MM.1S (cell line): ENCODE data around the gene PCMT1.

Experiments
- DNase-seq: peaks from one replicate; pipeline ENCODE4 v3.0.0-alpha.2; 2015
- H2AFZ ChIP-seq: fragments of 300-600 bp; sonication (generic); 2 replicates; pipeline ENCODE4 v1.6.0; 2016; ENCODE audit warnings: antibody characterized with exemption, low read length
- H3F3A ChIP-seq: fragments of 300-600 bp; sonication (generic); 2 replicates; pipeline ENCODE4 v1.6.1; 2016; ENCODE audit warnings: mild to moderate bottlenecking, antibody characterized with exemption, low read length, moderate library complexity, mixed read lengths; ENCODE audit not compliant: insufficient read depth
- H3K27ac ChIP-seq: fragments of 300-600 bp; sonication (generic); 2 replicates; pipeline ENCODE4 v1.5.1; 2016; ENCODE audit warnings: mild to moderate bottlenecking, low read length
- H3K27me3 ChIP-seq: fragments of 300-600 bp; sonication (generic); replicated peaks from 2 replicates; pipeline ENCODE4 v1.6.0; 2016; ENCODE audit warnings: low read length; ENCODE audit not compliant: insufficient read depth
- H3K36me3 ChIP-seq: fragments of 300-600 bp; sonication (generic); replicated peaks from 2 replicates; pipeline ENCODE4 v1.6.1; 2016; ENCODE audit warnings: mild to moderate bottlenecking, low read length, mixed read lengths; ENCODE audit not compliant: insufficient read depth
- H3K4me1 ChIP-seq: fragments of 300-600 bp; sonication (generic); 2 replicates; pipeline ENCODE4 v1.6.1; 2016; ENCODE audit warnings: low read length, mixed read lengths
- H3K4me2 ChIP-seq: fragments of 300-600 bp; sonication (generic); 2 replicates; pipeline ENCODE4 v1.6.0; 2016; ENCODE audit warnings: low read depth, low read length
- H3K4me3 ChIP-seq: fragments of 300-600 bp; sonication (generic); 2 replicates; pipeline ENCODE4 v1.5.1; 2016; ENCODE audit warnings: low read length, mixed read lengths
- H3K79me2 ChIP-seq: fragments of 300-600 bp; sonication (generic); 2 replicates; pipeline ENCODE4 v1.6.1; 2016; ENCODE audit warnings: mixed run types, low read length, mixed read lengths
- H3K9ac ChIP-seq: fragments of 300-600 bp; sonication (generic); 2 replicates; pipeline ENCODE4 v1.6.1; 2016; ENCODE audit warnings: low read length, mixed read lengths
- H3K9me2 ChIP-seq: fragments of 300-600 bp; sonication (generic); replicated peaks from 2 replicates; pipeline ENCODE4 v1.6.1; 2016; ENCODE audit warnings: mild to moderate bottlenecking, low read length, mixed read lengths; ENCODE audit not compliant: insufficient read depth
- H3K9me3 ChIP-seq: fragments of 300-600 bp; sonication (generic); replicated peaks from 2 replicates; pipeline ENCODE4 v1.6.1; 2016; ENCODE audit warnings: mild to moderate bottlenecking, low read length, mixed read lengths; ENCODE audit not compliant: insufficient read depth
- H4K20me1 ChIP-seq: fragments of 300-600 bp; sonication (generic); 2 replicates; pipeline ENCODE4 v1.6.1; 2016; ENCODE audit warnings: mild to moderate bottlenecking, low read length, moderate library complexity, mixed read lengths; ENCODE audit not compliant: insufficient read depth
- CTCF ChIP-seq: fragments of 300-600 bp; sonication (generic); IDR thresholded peaks from 2 replicates; pipeline ENCODE4 v1.5.1; 2016; ENCODE audit warnings: antibody characterized with exemption, low read length, mixed read lengths
- EZH2 ChIP-seq: fragments of 300-600 bp; sonication (generic); optimal IDR thresholded peaks from 2 replicates; pipeline ENCODE3; 2017; ENCODE audit warnings: low read depth, mild to moderate bottlenecking, antibody characterized with exemption, low read length, mixed read lengths
- EZH2phosphoT487 ChIP-seq: fragments of 300-600 bp; sonication (generic); IDR thresholded peaks from 2 replicates; pipeline ENCODE4 v1.6.1; 2018; ENCODE audit warnings: antibody characterized with exemption, low read length

PCMT1 gene

GRCh38 chr6:149777624-149778023, 28.1 kb downstream of the PCMT1 start:
- Histone ChIP-seq H3K4me2 (no peak overlapping the region), H3K9me2 (no peaks in the 10 kb centered on the region), H3K9ac (no peak overlapping the region), H4K20me1 (no peaks in the 10 kb centered on the region), H3K27ac (no peak overlapping the region), H3K9me3 (no peaks in the 10 kb centered on the region), H3K4me1 (no peaks in the 10 kb centered on the region), H3K4me3 (no peak overlapping the region), H3K79me2 (no peaks in the 10 kb centered on the region), H3K27me3 (no peaks in the 10 kb centered on the region), H2AFZ (no peak overlapping the region), H3K36me3 (no peaks in the 10 kb centered on the region), H3F3A (no peaks in the 10 kb centered on the region)
- TF ChIP-seq EZH2phosphoT487: no peak
- no peak for TF ChIP-seq EZH2
- TF ChIP-seq CTCF: no peak
- no peak for DNase-seq

- Histone ChIP-seq H3K9me2 (no peaks in the 10 kb centered on the region), H3F3A (no peaks in the 10 kb centered on the region), H3K27me3 (no peaks in the 10 kb centered on the region), H3K4me3 (no peak overlapping the region), H3K27ac (no peak overlapping the region), H3K9ac (no peak overlapping the region), H2AFZ (no peak overlapping the region), H3K79me2 (no peaks in the 10 kb centered on the region), H3K4me2 (no peak overlapping the region), H3K9me3 (no peaks in the 10 kb centered on the region), H3K4me1 (no peaks in the 10 kb centered on the region), H4K20me1 (no peaks in the 10 kb centered on the region), H3K36me3 (no peaks in the 10 kb centered on the region)
- no peak for DNase-seq
- no peak for TF ChIP-seq CTCF
- no peak for TF ChIP-seq EZH2
- no peak for TF ChIP-seq EZH2phosphoT487
Observed at GRCh38 chr6:149779644-149779963, 30.1 kb downstream of the PCMT1 start.

GRCh38 chr6:149781715-149782114, 32.2 kb downstream of the PCMT1 start:
- Histone ChIP-seq H3K79me2 (no peaks in the 10 kb centered on the region), H3K36me3 (no peaks in the 10 kb centered on the region), H3F3A (no peaks in the 10 kb centered on the region), H3K27ac (no peak overlapping the region), H3K4me3 (no peak overlapping the region), H3K4me2 (no peak overlapping the region), H3K9ac (no peak overlapping the region), H3K27me3 (no peaks in the 10 kb centered on the region), H3K9me2 (no peaks in the 10 kb centered on the region), H2AFZ (no peak overlapping the region), H4K20me1 (no peaks in the 10 kb centered on the region), H3K9me3 (no peaks in the 10 kb centered on the region), H3K4me1 (no peaks in the 10 kb centered on the region)
- DNase-seq: no peak
- TF ChIP-seq EZH2phosphoT487: no peak
- TF ChIP-seq CTCF: no peak
- no peak for TF ChIP-seq EZH2

GRCh38 chr6:149782337-149782736, 32.8 kb downstream of the PCMT1 start:
- TF ChIP-seq EZH2 (no peak), CTCF (no peak), EZH2phosphoT487 (no peak)
- no peaks in the 10 kb centered on the region for H3K9me2 ChIP-seq

More at GRCh38 chr6:149782337-149782736, 32.8 kb downstream of the PCMT1 start:
- H3K9me3 ChIP-seq: no peaks in the 10 kb centered on the region
- H3K27me3 ChIP-seq: no peaks in the 10 kb centered on the region
- no peak overlapping the region for H3K9ac ChIP-seq
- H3K79me2 ChIP-seq: no peaks in the 10 kb centered on the region
- no peaks in the 10 kb centered on the region for H4K20me1 ChIP-seq
- no peak overlapping the region for H3K4me3 ChIP-seq
- H3K36me3 ChIP-seq: no peaks in the 10 kb centered on the region
- H3K27ac ChIP-seq: no peak overlapping the region
- no peaks in the 10 kb centered on the region for H3K4me1 ChIP-seq
- DNase-seq: no peak
- H3F3A ChIP-seq: no peaks in the 10 kb centered on the region
- no peak overlapping the region for H3K4me2 ChIP-seq
- H2AFZ ChIP-seq: no peak overlapping the region
